IPS-20b (cell line): ENCODE data around the gene LRRC47.
"Not testable (repeated sequence)": the region's sequence is repeated elsewhere in the genome, so short reads cannot be mapped to it uniquely, and the experiment has no call there.

Experiments
- H3K27ac ChIP-seq: one replicate; pipeline ENCODE4 v1.5.1; 2013; ENCODE audit warnings: low read length
- H3K27me3 ChIP-seq: 2 replicates; pipeline ENCODE4 v1.6.1; 2013; ENCODE audit warnings: mild to moderate bottlenecking, low read length, inconsistent platforms; ENCODE audit not compliant: insufficient read depth
- H3K36me3 ChIP-seq: 2 replicates; pipeline ENCODE4 v1.6.1; 2013; ENCODE audit warnings: low read depth, mild to moderate bottlenecking, inconsistent platforms, low read length, moderate library complexity; ENCODE audit not compliant: insufficient read depth
- H3K4me1 ChIP-seq: 2 replicates; pipeline ENCODE4 v1.6.1; 2013; ENCODE audit warnings: mild to moderate bottlenecking, control low read depth, inconsistent platforms, low read length, moderate library complexity; ENCODE audit not compliant: insufficient read depth
- H3K4me3 ChIP-seq: 2 replicates; pipeline ENCODE4 v1.5.1; 2013; ENCODE audit warnings: mild to moderate bottlenecking, low read length, inconsistent platforms
- H3K9ac ChIP-seq: 2 replicates; pipeline ENCODE4 v1.6.1; 2013; ENCODE audit warnings: low read depth, mild to moderate bottlenecking, inconsistent platforms, low read length, moderate library complexity
- H3K9me3 ChIP-seq: 2 replicates; pipeline ENCODE4 v1.6.1; 2013; ENCODE audit warnings: mild to moderate bottlenecking, low read depth, low read length, inconsistent platforms; ENCODE audit not compliant: insufficient read depth

The LRRC47 gene

GRCh38 chr1:3762873-3763228, 33.4 kb downstream of the LRRC47 start:
- no peaks in the 10 kb centered on the region for H3K4me1 ChIP-seq
- H3K4me3 ChIP-seq: no peak overlapping the region
- H3K9me3 ChIP-seq: no peaks in the 10 kb centered on the region
- H3K27ac ChIP-seq: no peak overlapping the region
- no peaks in the 10 kb centered on the region for H3K27me3 ChIP-seq
- H3K9ac ChIP-seq: no peak overlapping the region
- no peaks in the 10 kb centered on the region for H3K36me3 ChIP-seq

- H3K4me1 ChIP-seq: no peaks in the 10 kb centered on the region
- H3K36me3 ChIP-seq: no peaks in the 10 kb centered on the region
- H3K27ac ChIP-seq: no peak overlapping the region
- no peak overlapping the region for H3K9ac ChIP-seq
- no peaks in the 10 kb centered on the region for H3K27me3 ChIP-seq
- H3K9me3 ChIP-seq: no peaks in the 10 kb centered on the region
- H3K4me3 ChIP-seq: no peak overlapping the region
These were observed 34.0 kb downstream of the LRRC47 start for GRCh38 chr1:3762151-3762872.

DNA sequence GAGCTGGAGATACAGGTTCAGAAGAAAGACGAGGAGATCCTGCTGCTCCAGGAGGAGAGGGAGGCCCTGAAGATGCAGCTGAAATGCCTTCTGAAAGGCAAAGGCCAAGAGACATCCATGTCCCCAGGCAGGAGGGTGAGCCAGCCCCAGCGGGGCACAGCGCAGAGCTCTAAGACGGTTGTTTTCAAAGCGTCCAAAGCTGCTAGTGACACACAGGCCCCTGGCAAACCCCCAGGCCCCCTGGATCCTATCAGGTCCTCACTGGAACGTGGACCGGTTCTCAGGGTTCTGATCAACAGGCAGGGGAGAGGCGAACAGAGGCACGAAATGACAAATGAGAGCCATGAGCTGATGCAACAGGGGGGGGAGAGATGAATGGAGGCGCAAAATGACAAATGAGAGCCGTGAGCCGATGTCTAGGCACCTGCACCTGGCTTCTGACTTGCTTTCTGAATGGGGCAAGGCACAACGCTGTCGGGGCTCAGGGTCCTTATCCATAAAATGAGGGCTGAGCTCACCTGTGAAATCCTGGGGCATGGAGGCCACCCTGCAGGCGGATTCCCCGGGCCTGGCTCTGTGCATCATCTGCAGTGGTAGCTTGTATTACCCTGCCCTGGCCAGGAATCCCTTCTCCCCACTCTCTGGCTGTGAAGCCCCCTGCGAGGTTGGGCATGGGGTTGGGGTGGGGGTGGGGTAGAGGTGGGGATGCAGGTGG, 34.8 kb downstream of the LRRC47 start:
- Histone ChIP-seq H3K4me3 (no peak overlapping the region), H3K4me1 (no peaks in the 10 kb centered on the region), H3K9ac (no peak overlapping the region), H3K9me3 (no peaks in the 10 kb centered on the region), H3K27me3 (no peaks in the 10 kb centered on the region), H3K36me3 (no peaks in the 10 kb centered on the region), H3K27ac (no peak overlapping the region)

- Histone ChIP-seq H3K27me3 (no peaks in the 10 kb centered on the region), H3K4me1 (no peaks in the 10 kb centered on the region), H3K4me3 (no peak overlapping the region), H3K36me3 (no peaks in the 10 kb centered on the region), H3K27ac (no peak overlapping the region), H3K9me3 (no peaks in the 10 kb centered on the region), H3K9ac (no peak overlapping the region)
These were observed 36.5 kb downstream of the LRRC47 start for GRCh38 chr1:3759796-3760195.

- Histone ChIP-seq H3K27ac (no peak overlapping the region), H3K9me3 (no peaks in the 10 kb centered on the region), H3K4me1 (no peaks in the 10 kb centered on the region), H3K36me3 (no peaks in the 10 kb centered on the region), H3K4me3 (no peak overlapping the region), H3K9ac (no peak overlapping the region), H3K27me3 (no peaks in the 10 kb centered on the region)
These were observed 37.1 kb downstream of the LRRC47 start for GRCh38 chr1:3759164-3759563.

DNA sequence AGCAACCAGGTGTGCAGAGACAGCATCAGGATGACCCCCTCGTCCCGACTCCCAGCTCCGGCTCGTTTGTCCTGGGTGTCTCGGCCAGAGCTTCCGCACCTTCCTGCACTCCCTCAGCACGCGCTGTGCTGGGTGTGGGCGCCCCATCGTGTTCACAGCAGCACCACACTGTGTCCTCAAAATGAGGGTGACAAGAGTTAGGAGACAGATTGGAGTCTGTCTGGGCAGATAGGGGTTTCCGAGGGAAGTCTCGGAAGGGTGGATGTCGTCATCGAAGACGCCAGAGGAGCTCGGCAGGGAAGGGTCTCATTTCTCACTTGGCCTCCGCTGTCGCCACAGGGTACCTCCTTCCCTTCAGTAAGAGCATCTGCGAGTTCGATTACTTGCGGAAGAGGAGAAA, 39.9 kb downstream of the LRRC47 start:
- Histone ChIP-seq H3K36me3 (no peaks in the 10 kb centered on the region), H3K4me1 (no peaks in the 10 kb centered on the region), H3K27me3 (no peaks in the 10 kb centered on the region), H3K9me3 (no peaks in the 10 kb centered on the region), H3K27ac (no peak overlapping the region), H3K9ac (no peak overlapping the region), H3K4me3 (no peak overlapping the region)

DNA sequence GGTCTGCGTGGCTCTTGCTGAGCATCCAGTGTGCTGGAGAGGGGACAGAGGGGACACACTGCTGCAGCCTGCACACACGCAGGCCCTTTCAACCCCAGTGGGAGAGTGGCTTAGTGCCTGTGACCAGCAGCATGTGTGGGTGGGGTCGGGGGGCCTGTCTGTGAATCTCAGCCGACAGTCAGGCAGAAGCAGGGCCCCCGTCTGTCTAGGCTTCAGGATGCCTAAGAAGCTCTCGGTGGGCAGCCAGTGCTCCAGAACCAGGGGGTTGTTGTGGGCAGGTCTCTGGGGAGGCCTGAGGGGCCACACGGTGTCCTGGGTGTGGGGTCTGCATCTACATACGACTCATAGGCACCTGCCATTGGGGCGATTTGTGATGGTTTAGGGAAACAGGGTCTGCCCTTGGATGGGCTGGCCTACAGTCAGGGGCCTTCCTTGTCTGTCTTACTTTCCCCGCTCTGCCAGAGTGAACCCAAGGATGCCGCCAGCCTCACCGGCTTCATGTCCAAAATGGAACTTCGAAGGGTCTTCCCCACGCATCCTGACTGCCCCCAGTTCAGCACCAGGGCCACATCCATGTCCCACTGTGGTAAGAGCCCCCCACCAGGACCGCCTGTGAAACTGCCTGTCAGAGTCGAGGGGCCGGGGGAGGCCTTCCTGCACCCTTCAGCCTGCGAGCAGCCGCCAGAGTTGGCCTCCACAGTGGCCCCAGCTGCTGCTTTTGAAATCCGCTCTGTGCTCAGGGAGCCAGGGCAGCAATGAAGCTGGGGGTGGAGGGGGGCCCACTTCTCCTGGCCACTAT, 42.4 kb downstream of the LRRC47 start:
- Histone ChIP-seq H3K27ac (no peak overlapping the region), H3K9me3 (no peaks in the 10 kb centered on the region), H3K4me3 (no peak overlapping the region), H3K4me1 (no peaks in the 10 kb centered on the region), H3K9ac (no peak overlapping the region), H3K27me3 (peaks cover 16% of the 10 kb centered on the region), H3K36me3 (no peaks in the 10 kb centered on the region)

- Histone ChIP-seq H3K9me3 (no peaks in the 10 kb centered on the region), H3K9ac (no peak within 1 kb of the TSS), H3K4me1 (no peaks in the 10 kb centered on the region), H3K27me3 (peaks cover 16% of the 10 kb centered on the region), H3K4me3 (no peak within 1 kb of the TSS), H3K27ac (no peak within 1 kb of the TSS), H3K36me3 (no peaks in the 10 kb centered on the region)
These were observed 43.8 kb downstream of the LRRC47 start, which contains the start of gene CCDC27 for GRCh38 chr1:3752400-3752945. TSS of gene CCDC27 (plus strand) at chr1:3752450. CDS start at chr1:3752482, 32 bp downstream.

GRCh38 chr1:3750741-3751140, 45.6 kb downstream of the LRRC47 start:
- H3K27me3 ChIP-seq: peaks cover 16% of the 10 kb centered on the region
- H3K9ac ChIP-seq: no peak overlapping the region
- no peak overlapping the region for H3K27ac ChIP-seq
- peaks cover 7% of the 10 kb centered on the region; the same call in 1 of the 2 replicates for H3K4me1 ChIP-seq
- H3K36me3 ChIP-seq: no peaks in the 10 kb centered on the region
- no peak overlapping the region for H3K4me3 ChIP-seq
- H3K9me3 ChIP-seq: no peaks in the 10 kb centered on the region

- H3K9ac ChIP-seq: no peak overlapping the region
- H3K36me3 ChIP-seq: peaks cover 7% of the 10 kb centered on the region; the same call in 1 of the 2 replicates
- no peak overlapping the region for H3K27ac ChIP-seq
- H3K4me3 ChIP-seq: no peak overlapping the region
- no peaks in the 10 kb centered on the region for H3K9me3 ChIP-seq
- peaks cover 12% of the 10 kb centered on the region; the same call in 1 of the 2 replicates for H3K4me1 ChIP-seq
- peaks cover 16% of the 10 kb centered on the region for H3K27me3 ChIP-seq
These were observed 46.8 kb downstream of the LRRC47 start for GRCh38 chr1:3749512-3749911.

GRCh38 chr1:3748316-3748900, 47.9 kb downstream of the LRRC47 start:
- H3K9ac ChIP-seq, H3K27ac ChIP-seq, H3K9me3 ChIP-seq, H3K4me3 ChIP-seq, H3K36me3 ChIP-seq: not testable (repeated sequence)
- peaks cover 12% of the 10 kb centered on the region; the same call in 1 of the 2 replicates for H3K4me1 ChIP-seq
- H3K27me3 ChIP-seq: peaks cover 16% of the 10 kb centered on the region
